Fibroblast of lung (primary cell): ENCODE data around the gene CCDC92B. TPM values are rescaled to one million over a fixed set of nuclear protein-coding genes. Genes with fewer than 3 reads are reported as not detected.

Experiments
- DNase-seq, 2 donors: peaks; one replicate each; pipeline versions ENCODE4 v3.0.0 to v3.0.0-alpha.2; 2010; ENCODE audit warnings: low read depth in 2 of 2
- H2AFZ ChIP-seq: 2 replicates; pipeline ENCODE4 v1.5.1; 2012; ENCODE audit warnings: low read length, control low read depth, inconsistent platforms
- H3K27ac ChIP-seq: 2 replicates; pipeline ENCODE4 v1.5.1; 2011; ENCODE audit warnings: low read length, control low read depth; ENCODE audit not compliant: insufficient read depth
- H3K27me3 ChIP-seq: 2 replicates; pipeline ENCODE4 v1.5.1; 2011; ENCODE audit warnings: mild to moderate bottlenecking, low read length; ENCODE audit not compliant: control insufficient read depth, insufficient read depth
- H3K36me3 ChIP-seq: 2 replicates; pipeline ENCODE4 v1.5.1; 2011; ENCODE audit warnings: low read length; ENCODE audit not compliant: control insufficient read depth, insufficient read depth
- H3K4me1 ChIP-seq: 2 replicates; pipeline ENCODE4 v1.5.1; 2011; ENCODE audit warnings: low read length; ENCODE audit not compliant: control insufficient read depth, insufficient read depth; ENCODE audit errors: extremely low read depth
- H3K4me2 ChIP-seq: 2 replicates; pipeline ENCODE4 v1.5.1; 2011; ENCODE audit warnings: low read length, control low read depth; ENCODE audit not compliant: insufficient read depth; ENCODE audit errors: extremely low read depth
- H3K4me3 ChIP-seq, 4 experiments: fragments of 200-600 bp in 1 of 4; sonication (generic) in 1 of 4; replicated peaks in 1 of 4; 2 replicates each; pipeline ENCODE4 v1.5.1; 2011 to 2016; ENCODE audit warnings: low read length in 4 of 4, low read depth in 3 of 4, mild to moderate bottlenecking in 3 of 4, control low read depth in 2 of 4, inconsistent platforms in 1 of 4, mixed read lengths in 1 of 4; ENCODE audit not compliant: insufficient read depth in 1 of 4; ENCODE audit errors: control extremely low read depth in 1 of 4
- H3K79me2 ChIP-seq: 2 replicates; pipeline ENCODE4 v1.5.1; 2012; ENCODE audit warnings: mild to moderate bottlenecking, low read length, inconsistent platforms; ENCODE audit not compliant: control insufficient read depth, insufficient read depth
- H3K9ac ChIP-seq: 2 replicates; pipeline ENCODE4 v1.5.1; 2011; ENCODE audit warnings: mild to moderate bottlenecking, low read length, control low read depth; ENCODE audit not compliant: insufficient read depth
- H3K9me3 ChIP-seq: 2 replicates; pipeline ENCODE4 v1.5.1; 2012; ENCODE audit warnings: low read depth, low read length; ENCODE audit not compliant: control insufficient read depth, insufficient read depth
- H4K20me1 ChIP-seq: 2 replicates; pipeline ENCODE4 v1.5.1; 2011; ENCODE audit warnings: low read length; ENCODE audit not compliant: control insufficient read depth, insufficient read depth; ENCODE audit errors: extremely low read depth
- EZH2 ChIP-seq: IDR thresholded peaks from 2 replicates; pipeline ENCODE4 v1.5.1; 2012; ENCODE audit warnings: low read length, control low read depth, mild to moderate bottlenecking; ENCODE audit errors: missing control alignments
- polyA plus RNA-seq, 2 donors: library from polyadenylated mRNA; depleted of rRNA in 1 of 2; stranded (reverse) in 1 of 2; unstranded in 1 of 2; fragments of >200 nt; gene quantifications; 2 replicates each; pipeline ENCODE4 v1.2.1, GENCODE V29; 2011 to 2012; ENCODE audit warnings: missing spikeins in 1 of 2
- total RNA-seq: library from RNA; depleted of rRNA; stranded (reverse); fragments of >200 nt; gene quantifications from 2 replicates; pipeline ENCODE4 v1.2.1, GENCODE V29; 2014
- TF ChIP-seq, protein P1 (sequence below), 2 donors: IDR thresholded peaks in 1 of 2; conservative IDR thresholded peaks in 1 of 2; 1 replicate in 1 of 2; 2 replicates in 1 of 2; pipeline ENCODE4 v1.5.1; 2011 to 2012; ENCODE audit warnings: low read length in 2 of 2, control low read depth in 1 of 2, inconsistent platforms in 1 of 2, low read depth in 1 of 2, mild to moderate bottlenecking in 1 of 2

Gene CCDC92B
- total and polyA plus RNA-seq, 2 donors (not counting 1 experiment from before 2014, with no cell fraction given) = not detected

DNA sequence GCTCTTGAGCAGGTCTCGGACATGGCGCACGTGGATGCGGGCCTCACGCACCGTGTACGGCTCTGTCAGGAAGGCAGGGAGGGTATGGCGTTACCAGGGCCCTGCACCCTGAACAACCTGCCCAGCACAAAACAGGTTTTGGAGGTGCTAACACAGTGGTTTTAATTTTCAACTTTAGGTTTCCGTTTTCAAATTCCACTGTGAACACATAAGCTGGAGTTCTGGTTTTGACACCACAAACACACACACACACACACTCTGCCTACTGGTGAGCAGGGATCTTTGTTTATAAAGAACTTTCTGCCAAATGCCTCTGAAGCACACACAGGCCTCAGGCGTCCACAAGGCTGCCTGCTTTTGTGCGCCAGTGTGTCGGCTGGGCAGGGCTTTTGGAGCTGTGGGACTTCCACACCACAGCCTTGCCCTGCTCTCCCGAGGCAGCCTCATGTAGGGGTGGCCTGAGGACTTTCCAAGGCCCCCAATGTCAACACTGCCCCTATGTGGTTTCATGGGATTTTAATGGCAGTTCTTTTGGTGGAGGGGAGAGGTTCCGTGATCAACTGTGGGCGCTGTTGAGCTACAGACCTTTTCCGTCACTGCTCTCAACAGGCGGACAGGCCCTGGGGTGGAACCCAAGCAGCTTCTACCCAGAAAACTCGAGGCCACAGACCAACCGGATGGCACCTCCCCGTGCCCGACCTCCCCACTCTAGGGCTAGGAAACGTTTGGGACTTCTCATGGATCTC, 47.3 kb downstream of the CCDC92B start:
- DNase-seq = no peak
- TF ChIP-seq EZH2 = no peak
- TF ChIP-seq, protein P1, sequence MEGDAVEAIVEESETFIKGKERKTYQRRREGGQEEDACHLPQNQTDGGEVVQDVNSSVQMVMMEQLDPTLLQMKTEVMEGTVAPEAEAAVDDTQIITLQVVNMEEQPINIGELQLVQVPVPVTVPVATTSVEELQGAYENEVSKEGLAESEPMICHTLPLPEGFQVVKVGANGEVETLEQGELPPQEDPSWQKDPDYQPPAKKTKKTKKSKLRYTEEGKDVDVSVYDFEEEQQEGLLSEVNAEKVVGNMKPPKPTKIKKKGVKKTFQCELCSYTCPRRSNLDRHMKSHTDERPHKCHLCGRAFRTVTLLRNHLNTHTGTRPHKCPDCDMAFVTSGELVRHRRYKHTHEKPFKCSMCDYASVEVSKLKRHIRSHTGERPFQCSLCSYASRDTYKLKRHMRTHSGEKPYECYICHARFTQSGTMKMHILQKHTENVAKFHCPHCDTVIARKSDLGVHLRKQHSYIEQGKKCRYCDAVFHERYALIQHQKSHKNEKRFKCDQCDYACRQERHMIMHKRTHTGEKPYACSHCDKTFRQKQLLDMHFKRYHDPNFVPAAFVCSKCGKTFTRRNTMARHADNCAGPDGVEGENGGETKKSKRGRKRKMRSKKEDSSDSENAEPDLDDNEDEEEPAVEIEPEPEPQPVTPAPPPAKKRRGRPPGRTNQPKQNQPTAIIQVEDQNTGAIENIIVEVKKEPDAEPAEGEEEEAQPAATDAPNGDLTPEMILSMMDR (conservative IDR thresholded peaks at IDR 0.05 in 1 of 2, IDR thresholded peaks at IDR 0.05 in 1 of 2; ENCODE audit: low read depth in 1 of 2, low read length in 2 of 2) = no peak
- Histone ChIP-seq H3K9me3 (no peaks in the 10 kb centered on the region), H3K27me3 (no peaks in the 10 kb centered on the region), H2AFZ (no peak overlapping the region), H3K36me3 (peaks cover 25% of the 10 kb centered on the region), H3K4me2 (no peak overlapping the region), H3K79me2 (peaks cover 33% of the 10 kb centered on the region), H3K27ac (no peak overlapping the region), H3K9ac (no peak overlapping the region), H3K4me1 (peaks cover 7% of the 10 kb centered on the region), H4K20me1 (peaks cover 3% of the 10 kb centered on the region), H3K4me3 (no peak overlapping the region)

DNA sequence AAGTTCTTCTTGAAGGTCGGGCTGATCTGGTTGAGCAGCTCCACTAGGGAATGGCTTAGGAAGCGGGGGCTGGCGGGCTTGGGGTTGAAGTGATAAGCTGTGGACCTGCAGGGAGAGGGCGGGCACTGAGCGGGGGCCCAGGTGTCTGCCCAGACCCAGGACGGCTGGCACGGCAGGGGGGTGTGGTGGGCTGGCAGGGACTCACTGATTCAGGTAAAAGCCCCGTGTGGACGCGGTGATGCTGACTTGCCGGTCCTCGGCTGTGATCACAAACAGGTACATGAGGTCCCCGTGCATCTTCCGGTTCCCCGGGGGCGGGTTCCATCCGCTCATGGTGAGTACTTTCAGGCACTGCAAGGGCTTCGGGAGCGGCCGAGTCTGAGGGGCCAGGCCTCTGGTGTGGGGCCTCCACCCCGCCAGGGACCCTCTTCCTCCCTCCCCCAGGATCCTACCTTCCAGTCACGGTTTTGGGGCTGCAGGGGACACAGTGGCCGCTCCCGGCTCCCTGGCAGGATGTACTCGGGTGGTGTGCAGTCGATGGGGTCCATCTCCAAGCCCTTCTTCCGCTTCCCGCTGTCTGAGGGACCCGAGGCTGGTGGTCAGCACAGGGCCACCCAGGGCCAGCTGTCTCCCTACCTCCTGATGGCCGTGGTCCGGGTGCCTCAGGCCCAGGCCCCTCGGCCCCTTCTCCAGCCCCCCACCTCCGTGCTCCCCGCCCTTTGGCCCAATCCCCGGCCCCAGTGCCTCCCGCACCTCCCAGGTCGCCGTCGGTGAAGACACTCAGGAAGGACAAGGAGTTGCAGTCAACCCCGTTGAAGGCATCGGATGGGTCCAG, 48.1 kb downstream of the CCDC92B start:
- Histone ChIP-seq H3K9ac (no peak overlapping the region), H3K27me3 (no peaks in the 10 kb centered on the region), H3K4me1 (peaks cover 7% of the 10 kb centered on the region), H3K27ac (no peak overlapping the region), H3K79me2 (peaks cover 25% of the 10 kb centered on the region), H3K36me3 (peaks cover 26% of the 10 kb centered on the region), H3K4me3 (no peak overlapping the region), H3K4me2 (no peak overlapping the region), H3K9me3 (no peaks in the 10 kb centered on the region), H2AFZ (no peak overlapping the region), H4K20me1 (peaks cover 3% of the 10 kb centered on the region)
- no peak for TF ChIP-seq EZH2
- TF ChIP-seq, protein P1 (conservative IDR thresholded peaks at IDR 0.05 in 1 of 2, IDR thresholded peaks at IDR 0.05 in 1 of 2; ENCODE audit: low read depth in 1 of 2, low read length in 2 of 2) = no peak
- no peak for DNase-seq

DNA sequence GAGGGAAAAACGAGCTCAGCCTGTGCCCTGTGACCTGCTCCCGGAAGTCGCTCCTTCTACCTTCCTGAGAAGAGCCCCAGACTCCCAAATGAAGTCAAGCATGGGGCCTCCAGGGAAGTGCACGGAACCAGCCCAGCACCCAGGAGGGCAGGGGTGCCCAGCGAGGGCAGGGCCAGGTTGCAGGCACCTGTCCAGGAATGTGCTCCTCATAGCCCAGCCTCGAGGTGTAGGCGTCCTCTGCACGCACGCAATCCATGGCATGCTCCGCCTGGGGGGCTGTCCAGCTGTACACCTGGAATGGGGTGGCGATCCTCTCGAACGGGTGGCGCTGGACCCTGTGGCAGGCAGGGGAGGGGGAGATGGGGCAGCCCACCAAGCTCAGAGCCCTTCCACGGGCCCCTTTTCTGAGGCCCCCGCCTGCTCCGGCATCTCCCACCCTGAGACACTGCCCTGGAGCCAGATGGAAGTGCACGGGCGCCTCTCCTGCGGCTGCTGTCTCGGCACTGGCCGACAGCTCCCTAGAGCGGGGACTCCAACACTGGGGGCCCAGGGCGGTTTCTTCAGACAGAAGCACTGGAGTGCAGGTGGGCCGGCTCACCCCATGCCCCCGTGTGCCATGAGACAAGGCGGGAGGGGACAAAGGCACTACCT, 48.8 kb downstream of the CCDC92B start:
- Histone ChIP-seq H3K4me2 (no peak overlapping the region), H3K4me3 (no peak overlapping the region), H4K20me1 (peaks cover 3% of the 10 kb centered on the region), H3K79me2 (peaks cover 17% of the 10 kb centered on the region), H3K36me3 (peaks cover 26% of the 10 kb centered on the region), H2AFZ (no peak overlapping the region), H3K4me1 (peaks cover 3% of the 10 kb centered on the region), H3K9ac (no peak overlapping the region), H3K27me3 (no peaks in the 10 kb centered on the region), H3K9me3 (no peaks in the 10 kb centered on the region), H3K27ac (no peak overlapping the region)
- TF ChIP-seq EZH2 = no peak
- TF ChIP-seq, protein P1 (conservative IDR thresholded peaks at IDR 0.05 in 1 of 2, IDR thresholded peaks at IDR 0.05 in 1 of 2; ENCODE audit: low read depth in 1 of 2, low read length in 2 of 2) = no peak
- no peak for DNase-seq
